ENCODE results near the gene ABI3BP.

ABI3BP gene

GRCh38 chr3:100737334-100737733 lies 255.9 kb downstream of the ABI3BP start:
- H3K4me3 ChIP-seq (ENCODE audit: low read length): no peak overlapping the region
- no peak for DNase-seq (ENCODE audit: low read depth)
- TF ChIP-seq CTCF (conservative IDR thresholded peaks at IDR 0.05; ENCODE audit: low read depth, low read length): peak; percentile 56

DNA sequence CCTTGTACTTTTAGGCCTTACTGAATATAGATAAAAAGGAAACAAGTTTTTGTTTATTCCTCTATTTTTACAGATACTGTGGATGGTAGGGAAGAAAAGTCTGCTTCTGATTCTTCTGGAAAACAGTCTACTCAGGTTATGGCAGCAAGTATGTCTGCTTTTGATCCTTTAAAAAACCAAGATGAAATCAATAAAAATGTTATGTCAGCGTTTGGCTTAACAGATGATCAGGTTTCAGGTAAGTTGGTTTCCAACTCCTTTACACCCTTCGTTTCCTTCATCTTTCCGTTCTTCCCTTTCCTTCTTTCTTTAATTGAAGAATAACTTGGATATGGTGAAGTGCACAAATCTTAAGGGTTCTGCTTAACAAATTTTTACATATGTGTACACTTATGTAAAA lies 260.8 kb downstream of the ABI3BP start:
- no peak overlapping the region for H3K4me3 ChIP-seq (ENCODE audit: low read length)
- no peak for TF ChIP-seq CTCF (conservative IDR thresholded peaks at IDR 0.05; ENCODE audit: low read depth, low read length)
- no peak for DNase-seq (ENCODE audit: low read depth)

- no peak for DNase-seq (ENCODE audit: low read depth)
- no peak for TF ChIP-seq CTCF (conservative IDR thresholded peaks at IDR 0.05; ENCODE audit: low read depth, low read length)
- H3K4me3 ChIP-seq (ENCODE audit: low read length): no peak overlapping the region
Measured at GRCh38 chr3:100730524-100730923, 262.7 kb downstream of the ABI3BP start.

GRCh38 chr3:100726706-100727105 lies 266.5 kb downstream of the ABI3BP start:
- DNase-seq (ENCODE audit: low read depth): no peak
- TF ChIP-seq CTCF (conservative IDR thresholded peaks at IDR 0.05; ENCODE audit: low read depth, low read length): no peak
- no peak overlapping the region for H3K4me3 ChIP-seq (ENCODE audit: low read length)

DNA sequence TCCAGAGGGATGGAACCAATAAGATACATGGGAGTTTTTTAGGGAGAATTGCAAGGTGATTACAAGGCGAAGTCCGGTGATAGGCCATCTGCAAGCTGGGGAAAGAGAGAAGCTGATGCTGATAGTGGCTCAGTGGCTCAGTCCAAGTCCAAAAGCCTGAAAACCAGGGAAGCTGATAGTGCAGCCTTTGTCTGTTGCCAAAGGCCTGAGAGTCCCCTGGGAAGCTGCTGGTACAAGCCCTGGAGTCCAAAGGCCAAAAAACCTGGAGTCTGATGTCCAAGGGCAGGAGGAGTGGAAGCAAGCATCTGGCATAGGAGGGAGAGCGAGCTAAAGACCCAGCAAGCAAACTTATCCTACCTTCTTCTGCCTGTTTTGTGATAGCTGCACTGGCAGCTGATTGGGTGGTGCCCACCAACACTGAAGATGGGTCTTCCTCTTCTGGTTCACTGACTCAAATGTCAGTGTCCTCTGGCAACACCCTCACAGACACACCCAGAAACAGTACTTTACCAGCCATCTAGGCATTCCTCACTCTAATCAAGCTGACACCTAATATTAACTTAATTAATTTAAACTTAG lies 267.2 kb downstream of the ABI3BP start:
- no peak overlapping the region for H3K4me3 ChIP-seq (ENCODE audit: low read length)
- no peak for DNase-seq (ENCODE audit: low read depth)
- TF ChIP-seq CTCF (conservative IDR thresholded peaks at IDR 0.05; ENCODE audit: low read depth, low read length): no peak

- no peak overlapping the region for H3K4me3 ChIP-seq (ENCODE audit: low read length)
- no peak for DNase-seq (ENCODE audit: low read depth)
- no peak for TF ChIP-seq CTCF (conservative IDR thresholded peaks at IDR 0.05; ENCODE audit: low read depth, low read length)
Measured at GRCh38 chr3:100720426-100720825, 272.8 kb downstream of the ABI3BP start.

GRCh38 chr3:100719136-100719535 lies 274.1 kb downstream of the ABI3BP start:
- TF ChIP-seq CTCF (conservative IDR thresholded peaks at IDR 0.05; ENCODE audit: low read depth, low read length): no peak
- H3K4me3 ChIP-seq (ENCODE audit: low read length): no peak overlapping the region
- DNase-seq (ENCODE audit: low read depth): no peak

All from retinal pigment epithelial cell (primary cell).